GM19025 (cell line): ENCODE data around the gene KLHL28.

Experiments
- ATAC-seq: cut with Tn5 transposase; IDR thresholded peaks from one replicate; pipeline ENCODE4 v1.9.1; 2021; ENCODE audit warnings: mild to moderate bottlenecking, low read depth, moderate library complexity; ENCODE audit not compliant: unreplicated experiment

The KLHL28 gene

GRCh38 chr14:44961554-44962333, at the start of gene KLHL28, which contains the start of gene TOGARAM1:
Gene KLHL28, minus strand, starts transcription at chr14:44961947. Its CDS starts 16,019 bp downstream, at chr14:44945928.
Gene TOGARAM1, plus strand, starts transcription at chr14:44962190. Its CDS starts 232 bp downstream, at chr14:44962422.
- ATAC-seq, result peak; percentile 93

GRCh38 chr14:45003924-45004323, 42.2 kb upstream of the KLHL28 start:
- ATAC-seq, result no peak

GRCh38 chr14:44995770-44996294, 34.1 kb upstream of the KLHL28 start:
- no peak for ATAC-seq

- no peak for ATAC-seq
Measured at GRCh38 chr14:44995196-44995595, 33.4 kb upstream of the KLHL28 start.

- no peak for ATAC-seq
Measured at GRCh38 chr14:44990533-44990932, 28.8 kb upstream of the KLHL28 start.

GRCh38 chr14:44989497-44990440, 28.0 kb upstream of the KLHL28 start:
- ATAC-seq, result no peak

- ATAC-seq, result no peak
Measured at GRCh38 chr14:44988694-44989093, 26.9 kb upstream of the KLHL28 start.

- no peak for ATAC-seq
Measured at GRCh38 chr14:44982594-44982993, 20.8 kb upstream of the KLHL28 start.

- ATAC-seq, result no peak
Measured at GRCh38 chr14:44981198-44981597, 19.5 kb upstream of the KLHL28 start.

- ATAC-seq, result no peak
Measured at GRCh38 chr14:44979740-44980356, 18.1 kb upstream of the KLHL28 start.

GRCh38 chr14:44979273-44979672, 17.5 kb upstream of the KLHL28 start:
- ATAC-seq, result no peak

- ATAC-seq, result no peak
Measured at GRCh38 chr14:44971459-44971858, 9.7 kb upstream of the KLHL28 start.

GRCh38 chr14:44970907-44971306, 9.2 kb upstream of the KLHL28 start:
- ATAC-seq, result no peak

GRCh38 chr14:44968714-44969113, 7.0 kb upstream of the KLHL28 start:
- ATAC-seq, result no peak

GRCh38 chr14:44966601-44967336, 5.0 kb upstream of the KLHL28 start:
- ATAC-seq, result no peak

GRCh38 chr14:44963775-44964380, 2.1 kb upstream of the KLHL28 start:
- ATAC-seq, result no peak

- ATAC-seq, result no peak
Measured at GRCh38 chr14:44963044-44963528, 1.3 kb upstream of the KLHL28 start.

- ATAC-seq, result peak; percentile 18
Measured at GRCh38 chr14:44962334-44963043, 742 bp upstream of the KLHL28 start.

- ATAC-seq, result no peak
Measured at GRCh38 chr14:44961151-44961553, 595 bp downstream of the KLHL28 start.
